GM23338 (cell line): ENCODE measurements around the gene LYPLAL1. TPM values are rescaled to one million over a fixed set of nuclear protein-coding genes. Genes with fewer than 3 reads are reported as not detected.

Experiments
- ATAC-seq: fragments of 200-7000 bp; cut with Tn5 transposase; 3 replicates; pipeline ENCODE4 v1.9.1; 2020
- DNase-seq: peaks from one replicate; pipeline ENCODE4 v3.0.0-alpha.2; 2015; ENCODE audit warnings: low spot score
- H2AFZ ChIP-seq: fragments of 200-600 bp; sonication (generic); 2 replicates; pipeline ENCODE4 v1.8.0; 2016; ENCODE audit warnings: antibody characterized with exemption, mild to moderate bottlenecking, moderate library complexity
- H3F3A ChIP-seq: fragments of 200-600 bp; sonication (generic); replicated peaks from 2 replicates; pipeline ENCODE4 v1.8.0; 2017; ENCODE audit warnings: antibody characterized with exemption, mixed run types, low read depth
- H3K27ac ChIP-seq: fragments of 200-600 bp; sonication (generic); 2 replicates; pipeline ENCODE4 v1.6.1; 2016; ENCODE audit warnings: low read depth
- H3K27me3 ChIP-seq: fragments of 200-600 bp; sonication (generic); 2 replicates; pipeline ENCODE4 v1.8.0; 2016; ENCODE audit warnings: mild to moderate bottlenecking, mixed run types, moderate library complexity; ENCODE audit not compliant: insufficient read depth
- H3K36me3 ChIP-seq: fragments of 200-600 bp; sonication (generic); 2 replicates; pipeline ENCODE4 v1.8.0; 2016; ENCODE audit warnings: mild to moderate bottlenecking; ENCODE audit not compliant: insufficient read depth
- H3K4me1 ChIP-seq: fragments of 200-600 bp; sonication (generic); 2 replicates; pipeline ENCODE4 v1.8.0; 2016; ENCODE audit warnings: mild to moderate bottlenecking, moderate library complexity; ENCODE audit not compliant: insufficient read depth
- H3K4me2 ChIP-seq: fragments of 200-600 bp; sonication (generic); 2 replicates; pipeline ENCODE4 v1.7.1; 2017; ENCODE audit warnings: mixed run types
- H3K4me3 ChIP-seq: fragments of 200-600 bp; sonication (generic); 2 replicates; pipeline ENCODE4 v1.6.1; 2016; ENCODE audit warnings: mixed run types
- H3K79me2 ChIP-seq: fragments of 200-600 bp; sonication (generic); replicated peaks from 2 replicates; pipeline ENCODE4 v1.8.0; 2017; ENCODE audit warnings: mild to moderate bottlenecking; ENCODE audit not compliant: insufficient read depth
- H3K9me2 ChIP-seq: fragments of 200-600 bp; sonication (generic); 2 replicates; pipeline ENCODE4 v1.8.0; 2017; ENCODE audit not compliant: insufficient read depth
- H4K20me1 ChIP-seq: fragments of 200-600 bp; sonication (generic); replicated peaks from 2 replicates; pipeline ENCODE4 v1.8.0; 2017; ENCODE audit warnings: mild to moderate bottlenecking; ENCODE audit not compliant: insufficient read depth
- H3K27ac Mint-ChIP-seq: 2 replicates; pipeline ENCODE4 v1.8.0; 2020; ENCODE audit warnings: inconsistent platforms, mild to moderate bottlenecking, moderate library complexity, mixed read lengths
- H3K27me3 Mint-ChIP-seq: 3 replicates; pipeline ENCODE4 v1.8.0; 2022; ENCODE audit warnings: low read depth, mild to moderate bottlenecking, moderate library complexity, mixed read lengths, inconsistent platforms; ENCODE audit not compliant: insufficient read depth, poor library complexity
- H3K36me3 Mint-ChIP-seq: 3 replicates; pipeline ENCODE4 v1.8.0; 2021; ENCODE audit warnings: low read depth, mild to moderate bottlenecking, inconsistent platforms, moderate library complexity, mixed read lengths
- H3K4me1 Mint-ChIP-seq: 3 replicates; pipeline ENCODE4 v1.8.0; 2020; ENCODE audit warnings: mild to moderate bottlenecking, inconsistent platforms, mixed read lengths
- H3K4me3 Mint-ChIP-seq: 3 replicates; pipeline ENCODE4 v1.8.0; 2021; ENCODE audit warnings: moderate library complexity, mild to moderate bottlenecking, inconsistent platforms, mixed read lengths
- H3K9me3 Mint-ChIP-seq: 3 replicates; pipeline ENCODE4 v1.8.0; 2020; ENCODE audit warnings: moderate library complexity, mild to moderate bottlenecking, inconsistent platforms, mixed read lengths
- CREB1 ChIP-seq: fragments of 250-450 bp; sonication (Bioruptor Pico); IDR thresholded peaks from 2 replicates; pipeline ENCODE4 v1.5.0; 2020; ENCODE audit warnings: low read depth, mild to moderate bottlenecking, moderate library complexity
- CTCF ChIP-seq, 2 experiments: fragments of 200-600 bp in 1 of 2; sonication (generic) in 1 of 2; conservative IDR thresholded peaks; 2 replicates each; pipeline versions ENCODE4 v1.5.1 to v1.6.1; 2016 to 2017; ENCODE audit warnings: antibody characterized with exemption in 2 of 2, low read depth in 2 of 2, mild to moderate bottlenecking in 2 of 2, moderate library complexity in 1 of 2
- ETS1 ChIP-seq: IDR thresholded peaks from 2 replicates; pipeline ENCODE4 v1.6.1; 2016; ENCODE audit warnings: antibody characterized with exemption
- EZH2 ChIP-seq: fragments of 200-600 bp; sonication (generic); IDR thresholded peaks from one replicate; pipeline ENCODE4 v1.8.0; 2017; ENCODE audit warnings: antibody characterized with exemption, mild to moderate bottlenecking, low read depth; ENCODE audit not compliant: unreplicated experiment
- EZH2phosphoT487 ChIP-seq: fragments of 200-600 bp; sonication (generic); IDR thresholded peaks from one replicate; pipeline ENCODE4 v1.8.1; 2018; ENCODE audit warnings: antibody characterized with exemption; ENCODE audit not compliant: unreplicated experiment
- JUNB ChIP-seq: IDR thresholded peaks from one replicate; pipeline ENCODE4 v1.6.1; 2016; ENCODE audit warnings: antibody characterized with exemption; ENCODE audit not compliant: unreplicated experiment
- NANOG ChIP-seq: IDR thresholded peaks from 2 replicates; pipeline ENCODE4 v1.6.1; 2016; ENCODE audit warnings: antibody characterized with exemption, borderline replicate concordance
- POLR2AphosphoS5 ChIP-seq: IDR thresholded peaks from 2 replicates; pipeline ENCODE4 v1.6.1; 2016; ENCODE audit warnings: antibody characterized with exemption, low read depth
- REST ChIP-seq: IDR thresholded peaks from one replicate; pipeline ENCODE4 v1.6.1; 2018; ENCODE audit warnings: antibody characterized with exemption; ENCODE audit not compliant: unreplicated experiment
- STAT1 ChIP-seq: IDR thresholded peaks from one replicate; pipeline ENCODE4 v1.6.1; 2016; ENCODE audit warnings: antibody characterized with exemption; ENCODE audit not compliant: unreplicated experiment
- ZNF331 ChIP-seq: fragments of 250-450 bp; sonication (Bioruptor Pico); IDR thresholded peaks from 2 replicates; pipeline ENCODE4 v1.5.0; 2020; ENCODE audit warnings: low read depth, mild to moderate bottlenecking, moderate library complexity
- polyA plus RNA-seq: library from polyadenylated mRNA; unstranded; fragments of >200 nt; fragmentation: Nextera tagmentation; extraction: Ambion mirVana; gene quantifications from 2 replicates; pipeline ENCODE4 v1.2.1, GENCODE V29; 2016
- total RNA-seq: library from RNA; depleted of rRNA; stranded (reverse); fragments of >200 nt; shearing (Covaris generic); gene quantifications from 2 replicates; pipeline ENCODE4 v1.2.3, GENCODE V29; 2014

LYPLAL1 gene
- total and polyA plus RNA-seq, 2 experiments from 2014 or later, result 9.9 to 60.2 TPM

GRCh38 chr1:219175212-219175564, 1.5 kb downstream of the LYPLAL1 start (continued):
- TF ChIP-seq NANOG (no peak), EZH2phosphoT487 (no peak), CTCF (conservative IDR thresholded peaks at IDR 0.05; ENCODE audit: low read depth in 2 of 2) (no peak), ETS1 (no peak), REST (no peak), EZH2 (no peak), POLR2AphosphoS5 (no peak), CREB1 (no peak), ZNF331 (CRISPR knock-in tag) (no peak), JUNB (no peak), STAT1 (no peak)

- no peak for ATAC-seq
- Mint-ChIP-seq H3K27ac (no peak overlapping the region), H3K36me3 (no peaks in the 10 kb centered on the region)
Observed at GRCh38 chr1:219176168-219176567, 2.5 kb downstream of the LYPLAL1 start.

More at GRCh38 chr1:219176168-219176567, 2.5 kb downstream of the LYPLAL1 start:
- no peak for DNase-seq
- Histone ChIP-seq H3K27ac (no peak overlapping the region), H3K27me3 (no peaks in the 10 kb centered on the region), H3K79me2 (peaks cover 12% of the 10 kb centered on the region; the same call in 1 of the 2 replicates), H3K4me3 (no peak overlapping the region), H3K4me2 (no peak overlapping the region), H3F3A (no peaks in the 10 kb centered on the region), H3K36me3 (no peaks in the 10 kb centered on the region), H2AFZ (no peak overlapping the region), H3K9me2 (no peaks in the 10 kb centered on the region), H4K20me1 (0 out of 2 replicates have a peak, but pooled peaks cover 4% of the 10 kb centered on the region), H3K4me1 (0 out of 2 replicates have a peak, but pooled peaks cover 14% of the 10 kb centered on the region)
- Mint-ChIP-seq H3K27me3 (no peaks in the 10 kb centered on the region), H3K4me1 (peaks cover 18% of the 10 kb centered on the region), H3K4me3 (no peak overlapping the region), H3K9me3 (no peaks in the 10 kb centered on the region)
- no peak for TF ChIP-seq JUNB
- no peak for TF ChIP-seq ETS1
